Transverse colon (tissue), 4 donors: Measurements from ENCODE around the gene EYS. TPM values are rescaled to one million over a fixed set of nuclear protein-coding genes. Genes with fewer than 3 reads are reported as not detected.
"Not testable (repeated sequence)": the region's sequence is repeated elsewhere in the genome, so short reads cannot be mapped to it uniquely, and the experiment has no call there.

Source experiments
- DNase-seq: peaks from one replicate; pipeline ENCODE4 v3.0.0-alpha.2; 2019
- H3K27ac ChIP-seq, 4 donors: fragments of 200-600 bp; sonication (generic); 2 replicates each; pipeline ENCODE4 v1.5.1; 2016 to 2018; ENCODE audit warnings: inconsistent platforms in 4 of 4
- H3K27me3 ChIP-seq: fragments of 200-600 bp; sonication (generic); 2 replicates; pipeline ENCODE4 v1.5.1; 2017; ENCODE audit warnings: inconsistent platforms
- H3K36me3 ChIP-seq, 4 donors: fragments of 200-600 bp; sonication (generic); 2 replicates each; pipeline ENCODE4 v1.5.1; 2017 to 2019; ENCODE audit warnings: inconsistent platforms in 4 of 4
- H3K4me1 ChIP-seq, 4 donors: fragments of 200-600 bp; sonication (generic); 2 replicates each; pipeline ENCODE4 v1.5.1; 2017 to 2020; ENCODE audit warnings: inconsistent platforms in 4 of 4
- H3K4me3 ChIP-seq, 4 donors: fragments of 200-600 bp; sonication (generic); 1 replicate in 1 of 4; 2 replicates in 3 of 4; pipeline versions ENCODE4 v1.5.1 to v1.6.1; 2017 to 2019; ENCODE audit warnings: inconsistent platforms in 4 of 4
- H3K9me3 ChIP-seq, 2 donors: fragments of 200-600 bp; sonication (generic); 2 replicates each; pipeline ENCODE4 v1.5.1; 2017 to 2019; ENCODE audit warnings: inconsistent platforms in 2 of 2
- EP300 ChIP-seq: sonication (generic); formaldehyde crosslinking; IDR thresholded peaks from one replicate; pipeline ENCODE4 v1.6.1; 2017; ENCODE audit warnings: antibody characterized with exemption, low read depth
- POLR2A ChIP-seq: fragments of 450-650 bp; IDR thresholded peaks from one replicate; pipeline ENCODE4 v1.6.1; 2016; ENCODE audit warnings: antibody characterized with exemption, mild to moderate bottlenecking, moderate library complexity
- POLR2AphosphoS5 ChIP-seq, 3 donors: sonication (generic); formaldehyde crosslinking; IDR thresholded peaks; one replicate each; pipeline ENCODE4 v1.6.1; 2016; ENCODE audit warnings: antibody characterized with exemption in 3 of 3
- WGBS, 2 donors: methylation state at CpG; one replicate each; pipeline ENCODE4 v1.1.5; 2018; ENCODE audit warnings: low coverage in 1 of 2; 5-methylcytosine and 5-hydroxymethylcytosine counted together
- in situ Hi-C, 4 donors: fragments of 200-750 bp; cut with MboI; loops; one replicate each; pipeline versions ENCODE4 v1.15.0 to v1.15.1; 2017; ENCODE audit warnings: low sequenced_read_pairs in 3 of 4, low pct_ligation_motif_present in 1 of 4, low pct_unique_long_range_greater_than_20kb in 1 of 4
- intact Hi-C: fragments of 100-400 bp; cut with DNase I; formaldehyde crosslinking; loops from one replicate; pipeline ENCODE4 v1.15.1; 2023; ENCODE audit warnings: low total_unique reads
- total RNA-seq, 4 donors: library from RNA; depleted of rRNA; stranded (reverse); fragments of >200 nt; gene quantifications; one replicate each; pipeline ENCODE4 v1.1.0, GENCODE V29; 2016
- TF ChIP-seq, protein P1 (sequence below), 5 experiments: fragments of 200-600 bp in 3 of 5; fragments of 450-650 bp in 2 of 5; sonication (generic) in 3 of 5; IDR thresholded peaks; 1 replicate in 2 of 5; 2 replicates in 3 of 5; pipeline ENCODE4 v1.5.1; 2016 to 2017; ENCODE audit warnings: antibody characterized with exemption in 5 of 5, inconsistent platforms in 3 of 5, mild to moderate bottlenecking in 2 of 5, moderate library complexity in 1 of 5

The EYS gene
- total RNA-seq, 4 donors from 2014 or later: 0.41 TPM; not detected in 3

- in situ Hi-C loops: no loop called here
- TF ChIP-seq EP300 (no peak), POLR2A (no peak), POLR2AphosphoS5 (IDR thresholded peaks at IDR 0.05) (no peak)
- TF ChIP-seq, protein P1, sequence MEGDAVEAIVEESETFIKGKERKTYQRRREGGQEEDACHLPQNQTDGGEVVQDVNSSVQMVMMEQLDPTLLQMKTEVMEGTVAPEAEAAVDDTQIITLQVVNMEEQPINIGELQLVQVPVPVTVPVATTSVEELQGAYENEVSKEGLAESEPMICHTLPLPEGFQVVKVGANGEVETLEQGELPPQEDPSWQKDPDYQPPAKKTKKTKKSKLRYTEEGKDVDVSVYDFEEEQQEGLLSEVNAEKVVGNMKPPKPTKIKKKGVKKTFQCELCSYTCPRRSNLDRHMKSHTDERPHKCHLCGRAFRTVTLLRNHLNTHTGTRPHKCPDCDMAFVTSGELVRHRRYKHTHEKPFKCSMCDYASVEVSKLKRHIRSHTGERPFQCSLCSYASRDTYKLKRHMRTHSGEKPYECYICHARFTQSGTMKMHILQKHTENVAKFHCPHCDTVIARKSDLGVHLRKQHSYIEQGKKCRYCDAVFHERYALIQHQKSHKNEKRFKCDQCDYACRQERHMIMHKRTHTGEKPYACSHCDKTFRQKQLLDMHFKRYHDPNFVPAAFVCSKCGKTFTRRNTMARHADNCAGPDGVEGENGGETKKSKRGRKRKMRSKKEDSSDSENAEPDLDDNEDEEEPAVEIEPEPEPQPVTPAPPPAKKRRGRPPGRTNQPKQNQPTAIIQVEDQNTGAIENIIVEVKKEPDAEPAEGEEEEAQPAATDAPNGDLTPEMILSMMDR (IDR thresholded peaks at IDR 0.05): no peak
Observed at GRCh38 chr6:63897459-63897858, 1809.6 kb downstream of the EYS start.

DNA sequence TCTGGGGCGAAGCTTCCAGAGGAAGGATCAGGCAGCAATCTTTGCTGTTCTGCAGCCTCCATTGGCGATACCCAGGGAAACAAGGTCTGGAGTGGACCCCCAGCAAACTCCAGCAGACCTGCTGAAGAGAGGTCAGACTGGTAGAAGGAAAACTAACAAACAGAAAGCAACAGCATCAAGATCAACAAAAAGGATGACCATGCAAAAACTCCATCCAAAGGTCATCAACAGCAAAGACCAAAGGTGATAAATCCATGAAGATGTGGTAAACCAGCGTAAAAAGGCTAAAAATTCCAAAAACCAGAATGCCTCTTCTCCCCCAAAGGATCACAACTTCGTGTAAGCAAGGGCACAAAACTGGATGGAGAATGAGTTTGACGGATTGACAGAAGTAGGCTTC lies 1818.6 kb downstream of the EYS start:
- H3K4me3 ChIP-seq: no peak overlapping the region
- no peaks in the 10 kb centered on the region for H3K36me3 ChIP-seq
- H3K9me3 ChIP-seq: no peaks in the 10 kb centered on the region
- in situ Hi-C loops (no loop called here), intact Hi-C loops (no loop called here)
- H3K27ac ChIP-seq: no peak overlapping the region
- no peaks in the 10 kb centered on the region for H3K27me3 ChIP-seq
- H3K4me1 ChIP-seq: no peaks in the 10 kb centered on the region
- DNase-seq: no peak
- 61 to 72% methylated on average over 4 to 5 of the region's 5 CpGs for WGBS, 2 donors
- no peak for TF ChIP-seq POLR2AphosphoS5 (IDR thresholded peaks at IDR 0.05)
- TF ChIP-seq POLR2A: no peak

More at GRCh38 chr6:63897459-63897858, 1809.6 kb downstream of the EYS start:
- no peaks in the 10 kb centered on the region for H3K9me3 ChIP-seq
- DNase-seq: no peak
- H3K27me3 ChIP-seq: no peaks in the 10 kb centered on the region
- no peaks in the 10 kb centered on the region for H3K4me1 ChIP-seq
- WGBS, 2 donors: 76 to 96% methylated on average over 3 of the region's 3 CpGs
- intact Hi-C loops: no loop called here
- no peak overlapping the region for H3K27ac ChIP-seq
- H3K4me3 ChIP-seq: no peak overlapping the region
- no peaks in the 10 kb centered on the region for H3K36me3 ChIP-seq

- in situ Hi-C loops, H3K36me3 ChIP-seq, H3K27ac ChIP-seq, H3K4me3 ChIP-seq, intact Hi-C loops, H3K27me3 ChIP-seq, DNase-seq, H3K4me1 ChIP-seq, H3K9me3 ChIP-seq: not testable (repeated sequence)
- 46 to 80% methylated on average over 1 of the region's 1 CpG for WGBS, 2 donors
Observed at GRCh38 chr6:63887804-63888203, 1819.2 kb downstream of the EYS start.

DNA sequence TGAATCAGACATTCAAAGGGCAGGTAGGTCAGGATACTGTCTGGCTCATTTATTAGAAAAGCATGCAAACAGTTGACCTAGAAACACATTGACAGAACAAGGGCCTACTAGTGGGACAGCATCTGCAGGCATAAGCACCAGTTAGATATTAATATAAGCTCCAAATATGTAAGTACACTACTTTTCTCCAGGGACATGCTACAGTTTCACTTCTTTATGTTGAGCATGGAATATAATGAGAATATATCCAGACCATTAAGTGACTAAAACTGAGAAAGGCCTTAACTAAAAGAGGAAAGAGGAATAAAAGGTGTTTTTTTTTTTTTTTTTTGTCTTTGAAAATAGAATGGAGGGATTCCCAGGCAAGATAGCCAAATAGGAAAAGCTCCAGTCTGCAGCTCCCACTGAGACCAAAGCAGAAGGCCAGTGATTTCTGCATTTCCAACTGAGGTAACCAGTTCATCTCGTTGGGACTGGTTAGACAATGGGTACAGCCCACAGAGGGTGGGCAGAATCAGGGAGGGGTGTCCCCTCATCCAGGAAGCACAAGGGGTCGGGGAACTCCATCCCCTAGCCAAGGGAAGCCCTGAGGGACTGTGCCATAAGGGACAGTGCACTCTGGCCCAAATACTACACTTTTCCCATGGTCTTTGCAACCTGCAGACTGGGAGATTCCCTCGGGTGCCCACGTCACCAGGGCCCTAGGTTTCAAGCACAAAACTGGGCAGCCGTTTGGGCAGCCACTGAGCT lies 1819.8 kb downstream of the EYS start:
- no peaks in the 10 kb centered on the region for H3K36me3 ChIP-seq
- H3K4me3 ChIP-seq: no peak overlapping the region
- no peak for DNase-seq
- intact Hi-C loops (no loop called here), in situ Hi-C loops (no loop called here)
- no peaks in the 10 kb centered on the region for H3K9me3 ChIP-seq
- no peak overlapping the region for H3K27ac ChIP-seq
- H3K27me3 ChIP-seq: no peaks in the 10 kb centered on the region
- WGBS, 2 donors: 61% methylated on average over 5 of the region's 5 CpGs; no CpG with 5 or more reads in 1 of the 2 donors
- no peaks in the 10 kb centered on the region for H3K4me1 ChIP-seq
- TF ChIP-seq POLR2AphosphoS5 (IDR thresholded peaks at IDR 0.05): no peak
- no peak for TF ChIP-seq EP300
- TF ChIP-seq, protein P1 (IDR thresholded peaks at IDR 0.05): no peak

GRCh38 chr6:63886341-63886740 lies 1820.7 kb downstream of the EYS start:
- no peaks in the 10 kb centered on the region for H3K36me3 ChIP-seq
- H3K27ac ChIP-seq: no peak overlapping the region
- H3K4me3 ChIP-seq: no peak overlapping the region
- H3K9me3 ChIP-seq: no peaks in the 10 kb centered on the region
- WGBS, 2 donors: 69 to 73% methylated on average over 3 of the region's 3 CpGs
- TF ChIP-seq POLR2AphosphoS5 (IDR thresholded peaks at IDR 0.05) (no peak), POLR2A (no peak), EP300 (no peak)
- TF ChIP-seq, protein P1 (IDR thresholded peaks at IDR 0.05): no peak
- no peaks in the 10 kb centered on the region for H3K4me1 ChIP-seq
- H3K27me3 ChIP-seq: no peaks in the 10 kb centered on the region
- no peak for DNase-seq
- intact Hi-C loops (no loop called here), in situ Hi-C loops (no loop called here)
